Parathyroid adenoma (tissue), 2 donors: Measurements from ENCODE around the gene SLC35A4.

Experiments
- H2AFZ ChIP-seq: fragments of 300-600 bp; sonication (generic); one replicate; pipeline ENCODE4 v1.7.0; 2017; ENCODE audit warnings: antibody characterized with exemption, mild to moderate bottlenecking
- H3K27ac ChIP-seq: fragments of 300-600 bp; sonication (generic); one replicate; pipeline ENCODE4 v1.7.0; 2017
- H3K27me3 ChIP-seq: fragments of 300-600 bp; sonication (generic); one replicate; pipeline ENCODE4 v1.7.0; 2017; ENCODE audit warnings: low read length; ENCODE audit not compliant: control insufficient read depth, insufficient read depth
- H3K36me3 ChIP-seq: fragments of 300-600 bp; sonication (generic); one replicate; pipeline ENCODE4 v1.7.0; 2017; ENCODE audit warnings: low read length; ENCODE audit not compliant: control insufficient read depth, insufficient read depth
- H3K4me1 ChIP-seq: fragments of 300-600 bp; sonication (generic); one replicate; pipeline ENCODE4 v1.7.0; 2017; ENCODE audit warnings: control low read depth
- H3K4me2 ChIP-seq: fragments of 300-600 bp; sonication (generic); one replicate; pipeline ENCODE4 v1.7.0; 2017; ENCODE audit warnings: low read length
- H3K4me3 ChIP-seq: fragments of 300-600 bp; sonication (generic); one replicate; pipeline ENCODE4 v1.7.0; 2017; ENCODE audit warnings: low read depth, low read length
- H3K79me2 ChIP-seq: fragments of 300-600 bp; sonication (generic); one replicate; pipeline ENCODE4 v1.7.0; 2017; ENCODE audit warnings: control low read depth
- H3K9ac ChIP-seq: fragments of 300-600 bp; sonication (generic); one replicate; pipeline ENCODE4 v1.7.0; 2017; ENCODE audit warnings: mild to moderate bottlenecking
- H3K9me3 ChIP-seq: fragments of 300-600 bp; sonication (generic); one replicate; pipeline ENCODE4 v1.7.0; 2017; ENCODE audit warnings: low read length; ENCODE audit not compliant: control insufficient read depth
- TF ChIP-seq, protein P1 (sequence below): fragments of 300-600 bp; sonication (generic); IDR thresholded peaks from one replicate; pipeline ENCODE4 v1.7.0; 2017; ENCODE audit warnings: antibody characterized with exemption, mild to moderate bottlenecking
- donor health status: primary hyperparathyroidism.

The SLC35A4 gene

DNA sequence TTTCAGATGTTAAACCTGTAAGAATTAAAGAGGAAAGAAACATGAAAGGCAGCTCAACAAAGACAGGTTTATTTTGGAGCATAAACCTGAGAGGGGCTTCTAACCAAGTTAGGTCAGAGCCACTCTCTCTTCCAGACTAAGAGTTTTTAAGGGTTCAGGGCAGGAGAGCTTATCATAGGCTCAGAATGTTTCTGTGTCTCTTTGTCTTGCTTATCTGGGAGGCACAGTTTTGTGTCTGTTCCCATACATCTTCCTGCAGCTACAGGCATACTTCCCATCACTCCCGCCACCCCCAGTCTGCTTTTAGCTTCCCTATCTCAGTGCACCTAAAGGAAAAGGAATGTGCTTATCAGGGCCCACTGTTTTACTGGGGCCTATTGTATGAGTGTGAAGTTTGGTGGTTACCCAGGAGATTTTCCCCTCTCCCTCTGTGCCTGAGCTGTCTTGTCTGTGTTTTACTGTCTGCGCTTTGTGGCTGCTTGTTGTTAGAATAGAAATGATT lies 46.4 kb downstream of the SLC35A4 start:
- no peak overlapping the region for H3K9ac ChIP-seq
- H3K27me3 ChIP-seq, result no peaks in the 10 kb centered on the region
- no peaks in the 10 kb centered on the region for H3K9me3 ChIP-seq
- no peak overlapping the region for H3K27ac ChIP-seq
- H3K4me2 ChIP-seq, result no peak overlapping the region
- no peaks in the 10 kb centered on the region for H3K4me1 ChIP-seq
- no peak overlapping the region for H2AFZ ChIP-seq
- H3K79me2 ChIP-seq, result no peaks in the 10 kb centered on the region
- H3K36me3 ChIP-seq, result no peaks in the 10 kb centered on the region
- TF ChIP-seq, protein P1, sequence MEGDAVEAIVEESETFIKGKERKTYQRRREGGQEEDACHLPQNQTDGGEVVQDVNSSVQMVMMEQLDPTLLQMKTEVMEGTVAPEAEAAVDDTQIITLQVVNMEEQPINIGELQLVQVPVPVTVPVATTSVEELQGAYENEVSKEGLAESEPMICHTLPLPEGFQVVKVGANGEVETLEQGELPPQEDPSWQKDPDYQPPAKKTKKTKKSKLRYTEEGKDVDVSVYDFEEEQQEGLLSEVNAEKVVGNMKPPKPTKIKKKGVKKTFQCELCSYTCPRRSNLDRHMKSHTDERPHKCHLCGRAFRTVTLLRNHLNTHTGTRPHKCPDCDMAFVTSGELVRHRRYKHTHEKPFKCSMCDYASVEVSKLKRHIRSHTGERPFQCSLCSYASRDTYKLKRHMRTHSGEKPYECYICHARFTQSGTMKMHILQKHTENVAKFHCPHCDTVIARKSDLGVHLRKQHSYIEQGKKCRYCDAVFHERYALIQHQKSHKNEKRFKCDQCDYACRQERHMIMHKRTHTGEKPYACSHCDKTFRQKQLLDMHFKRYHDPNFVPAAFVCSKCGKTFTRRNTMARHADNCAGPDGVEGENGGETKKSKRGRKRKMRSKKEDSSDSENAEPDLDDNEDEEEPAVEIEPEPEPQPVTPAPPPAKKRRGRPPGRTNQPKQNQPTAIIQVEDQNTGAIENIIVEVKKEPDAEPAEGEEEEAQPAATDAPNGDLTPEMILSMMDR, result no peak
- no peak overlapping the region for H3K4me3 ChIP-seq
